Neutrophil (primary cell): ENCODE results near the gene MYOM1.

ENCODE experiments used
- H3K27ac ChIP-seq: fragments of 200-600 bp; sonication (generic); 2 replicates; pipeline ENCODE4 v1.5.1; 2016; ENCODE audit warnings: mild to moderate bottlenecking, moderate library complexity
- H3K27me3 ChIP-seq: fragments of 200-600 bp; sonication (generic); 2 replicates; pipeline ENCODE4 v1.6.0; 2016; ENCODE audit warnings: mild to moderate bottlenecking
- H3K36me3 ChIP-seq: fragments of 200-600 bp; sonication (generic); 2 replicates; pipeline ENCODE4 v1.5.1; 2017
- H3K4me1 ChIP-seq, 2 experiments: fragments of 200-600 bp in 1 of 2; sonication (generic) in 1 of 2; 1 replicate in 1 of 2; 2 replicates in 1 of 2; pipeline versions ENCODE4 v1.5.1 to v1.6.1; 2013 to 2016; ENCODE audit warnings: low read depth in 1 of 2, low read length in 1 of 2, mild to moderate bottlenecking in 1 of 2, moderate library complexity in 1 of 2; ENCODE audit not compliant: control insufficient read depth in 1 of 2, insufficient read depth in 1 of 2
- H3K4me3 ChIP-seq, 2 experiments: fragments of 200-600 bp in 1 of 2; sonication (generic) in 1 of 2; 1 replicate in 1 of 2; 2 replicates in 1 of 2; pipeline ENCODE4 v1.5.1; 2013 to 2016; ENCODE audit warnings: low read depth in 1 of 2, low read length in 1 of 2, mild to moderate bottlenecking in 1 of 2, moderate library complexity in 1 of 2
- H3K9me3 ChIP-seq: fragments of 200-600 bp; sonication (generic); 2 replicates; pipeline ENCODE4 v1.5.1; 2016
- TF ChIP-seq, protein P1 (sequence below): fragments of 200-600 bp; sonication (generic); IDR thresholded peaks from 2 replicates; pipeline ENCODE4 v1.5.1; 2016; ENCODE audit warnings: antibody characterized with exemption

Gene MYOM1

DNA sequence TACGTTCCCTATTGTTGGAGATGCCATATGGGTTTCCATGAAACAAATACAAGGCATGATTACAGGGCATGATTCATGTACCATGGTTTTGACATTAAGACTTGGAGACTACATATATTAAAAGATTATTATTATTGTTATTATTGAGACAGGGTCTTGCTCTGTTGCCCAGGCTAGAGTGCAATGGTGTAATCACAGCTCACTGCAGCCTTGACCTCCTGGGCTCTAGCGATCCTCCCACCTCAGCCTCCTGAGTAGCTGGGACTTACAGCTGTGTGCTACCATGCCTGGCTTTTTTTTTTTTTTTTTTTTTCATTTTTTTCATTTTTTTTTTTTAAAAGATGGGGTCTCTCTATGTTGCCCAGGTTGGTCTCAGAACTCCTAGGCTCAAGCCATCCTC lies 69.1 kb downstream of the MYOM1 start:
- no peaks in the 10 kb centered on the region for H3K27me3 ChIP-seq
- TF ChIP-seq, protein P1, sequence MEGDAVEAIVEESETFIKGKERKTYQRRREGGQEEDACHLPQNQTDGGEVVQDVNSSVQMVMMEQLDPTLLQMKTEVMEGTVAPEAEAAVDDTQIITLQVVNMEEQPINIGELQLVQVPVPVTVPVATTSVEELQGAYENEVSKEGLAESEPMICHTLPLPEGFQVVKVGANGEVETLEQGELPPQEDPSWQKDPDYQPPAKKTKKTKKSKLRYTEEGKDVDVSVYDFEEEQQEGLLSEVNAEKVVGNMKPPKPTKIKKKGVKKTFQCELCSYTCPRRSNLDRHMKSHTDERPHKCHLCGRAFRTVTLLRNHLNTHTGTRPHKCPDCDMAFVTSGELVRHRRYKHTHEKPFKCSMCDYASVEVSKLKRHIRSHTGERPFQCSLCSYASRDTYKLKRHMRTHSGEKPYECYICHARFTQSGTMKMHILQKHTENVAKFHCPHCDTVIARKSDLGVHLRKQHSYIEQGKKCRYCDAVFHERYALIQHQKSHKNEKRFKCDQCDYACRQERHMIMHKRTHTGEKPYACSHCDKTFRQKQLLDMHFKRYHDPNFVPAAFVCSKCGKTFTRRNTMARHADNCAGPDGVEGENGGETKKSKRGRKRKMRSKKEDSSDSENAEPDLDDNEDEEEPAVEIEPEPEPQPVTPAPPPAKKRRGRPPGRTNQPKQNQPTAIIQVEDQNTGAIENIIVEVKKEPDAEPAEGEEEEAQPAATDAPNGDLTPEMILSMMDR = no peak
- no peak overlapping the region for H3K27ac ChIP-seq
- H3K36me3 ChIP-seq = no peaks in the 10 kb centered on the region
- H3K9me3 ChIP-seq = no peaks in the 10 kb centered on the region
- no peaks in the 10 kb centered on the region for H3K4me1 ChIP-seq
- H3K4me3 ChIP-seq = no peak overlapping the region

DNA sequence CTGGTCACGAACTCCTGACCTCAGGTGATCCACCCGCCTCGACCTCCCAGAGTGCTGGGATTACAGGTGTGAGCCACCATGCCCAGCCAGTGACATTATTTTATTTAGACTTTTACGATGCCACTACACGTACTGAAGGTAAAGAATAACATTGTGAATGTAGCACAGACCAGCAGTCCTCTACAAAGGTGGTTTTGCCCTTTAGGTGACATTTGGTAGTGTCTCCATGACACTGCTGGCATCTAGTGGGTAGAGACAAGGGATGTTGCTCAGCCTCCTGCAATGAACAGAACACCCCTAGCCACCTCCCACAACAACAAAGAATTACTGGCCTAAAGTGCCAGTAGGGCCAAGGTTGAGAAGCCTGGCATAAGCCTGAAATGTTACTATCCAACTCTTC lies 69.5 kb downstream of the MYOM1 start:
- TF ChIP-seq, protein P1 = no peak
- no peak overlapping the region for H3K4me3 ChIP-seq
- H3K9me3 ChIP-seq = no peaks in the 10 kb centered on the region
- H3K4me1 ChIP-seq = no peaks in the 10 kb centered on the region
- no peak overlapping the region for H3K27ac ChIP-seq
- H3K27me3 ChIP-seq = no peaks in the 10 kb centered on the region
- no peaks in the 10 kb centered on the region for H3K36me3 ChIP-seq

- no peaks in the 10 kb centered on the region for H3K4me1 ChIP-seq
- TF ChIP-seq, protein P1 = no peak
- no peak overlapping the region for H3K4me3 ChIP-seq
- H3K27me3 ChIP-seq = no peaks in the 10 kb centered on the region
- no peaks in the 10 kb centered on the region for H3K9me3 ChIP-seq
- H3K36me3 ChIP-seq = no peaks in the 10 kb centered on the region
- H3K27ac ChIP-seq = no peak overlapping the region
Measured at GRCh38 chr18:3148930-3149535, 70.7 kb downstream of the MYOM1 start.

GRCh38 chr18:3147935-3148554 lies 71.7 kb downstream of the MYOM1 start:
- TF ChIP-seq, protein P1 = no peak
- Histone ChIP-seq H3K9me3 (no peaks in the 10 kb centered on the region), H3K4me1 (no peaks in the 10 kb centered on the region), H3K27me3 (no peaks in the 10 kb centered on the region), H3K27ac (no peak overlapping the region), H3K4me3 (no peak overlapping the region), H3K36me3 (no peaks in the 10 kb centered on the region)

- Histone ChIP-seq H3K4me3 (no peak overlapping the region), H3K36me3 (no peaks in the 10 kb centered on the region), H3K27ac (no peak overlapping the region), H3K27me3 (no peaks in the 10 kb centered on the region), H3K9me3 (no peaks in the 10 kb centered on the region), H3K4me1 (no peaks in the 10 kb centered on the region)
- TF ChIP-seq, protein P1 = no peak
Measured at GRCh38 chr18:3140986-3141639, 78.7 kb downstream of the MYOM1 start.
